IMR-90 (cell line): ENCODE data around the gene CCNB2. TPM values are rescaled to one million over a fixed set of nuclear protein-coding genes. Genes with fewer than 3 reads are reported as not detected.

Source experiments
- ATAC-seq: fragments of 200-7000 bp; cut with Tn5 transposase; 2 replicates; pipeline ENCODE4 v1.9.1; 2020; ENCODE audit warnings: low read depth, mild to moderate bottlenecking, moderate library complexity
- BruUV-seq: library from RNA; stranded (reverse); fragments of 400-500 nt; replicated peaks from 2 replicates; lab custom pipeline; 2021; lab: Mats Ljungman, UMichigan
- CTCF ChIA-PET: fragments of 300-600 bp; formaldehyde crosslinking; extraction: SDS; loops from one replicate; lab custom pipeline; 2021; ENCODE audit warnings: antibody characterized with exemption; lab: Yijun Ruan, JAX
- POLR2A ChIA-PET: fragments of 300-600 bp; sonication (Branson Sonifier 250); formaldehyde crosslinking; loops from one replicate; lab custom pipeline; 2022; ENCODE audit warnings: antibody characterized with exemption; ENCODE audit not compliant: unreplicated experiment; lab: Charles Lee
- DNase-seq: peaks from one replicate; pipeline ENCODE4 v3.0.0; 2013
- H2AFZ ChIP-seq: replicated peaks from 2 replicates; pipeline ENCODE3; 2013; ENCODE audit warnings: low read length, mild to moderate bottlenecking; ENCODE audit not compliant: poor library complexity
- H2AK5ac ChIP-seq: 2 replicates; pipeline ENCODE4 v1.6.1; 2013; ENCODE audit warnings: low read depth, low read length, inconsistent platforms
- H2AK9ac ChIP-seq: replicated peaks from 2 replicates; pipeline ENCODE3; 2013; ENCODE audit warnings: mild to moderate bottlenecking, low read depth, low read length, moderate library complexity; ENCODE audit not compliant: poor library complexity
- H2BK120ac ChIP-seq: 2 replicates; pipeline ENCODE4 v1.6.1; 2013; ENCODE audit warnings: low read depth, low read length, inconsistent platforms
- H2BK15ac ChIP-seq: 3 replicates; pipeline ENCODE4 v1.6.1; 2013; ENCODE audit warnings: low read depth, low read length, inconsistent platforms
- H2BK20ac ChIP-seq: 2 replicates; pipeline ENCODE4 v1.6.1; 2013; ENCODE audit warnings: low read depth, mild to moderate bottlenecking, inconsistent platforms, low read length, moderate library complexity
- H2BK5ac ChIP-seq: 2 replicates; pipeline ENCODE4 v1.6.1; 2013; ENCODE audit warnings: mild to moderate bottlenecking, low read depth, low read length, inconsistent platforms; ENCODE audit not compliant: poor library complexity, severe bottlenecking
- H3K14ac ChIP-seq: replicated peaks from 2 replicates; pipeline ENCODE4 v1.6.1; 2013; ENCODE audit warnings: low read depth, low read length, inconsistent platforms
- H3K18ac ChIP-seq: 2 replicates; pipeline ENCODE4 v1.6.1; 2013; ENCODE audit warnings: low read depth, low read length, control low read depth
- H3K23ac ChIP-seq: 2 replicates; pipeline ENCODE4 v1.6.1; 2013; ENCODE audit warnings: low read depth, low read length, inconsistent platforms
- H3K27ac ChIP-seq: 2 replicates; pipeline ENCODE4 v1.5.1; 2013; ENCODE audit warnings: mild to moderate bottlenecking, control low read depth, low read length; ENCODE audit not compliant: insufficient read depth
- H3K27me3 ChIP-seq: 2 replicates; pipeline ENCODE4 v1.6.1; 2013; ENCODE audit warnings: low read length; ENCODE audit not compliant: control insufficient read depth, insufficient read depth
- H3K36me3 ChIP-seq: 2 replicates; pipeline ENCODE4 v1.6.1; 2013; ENCODE audit warnings: low read length, mixed read lengths; ENCODE audit not compliant: control insufficient read depth, insufficient read depth
- H3K4ac ChIP-seq: 2 replicates; pipeline ENCODE4 v1.6.1; 2013; ENCODE audit warnings: low read depth, low read length, inconsistent platforms
- H3K4me1 ChIP-seq: 2 replicates; pipeline ENCODE4 v1.6.1; 2013; ENCODE audit warnings: low read length, mixed read lengths; ENCODE audit not compliant: control insufficient read depth, insufficient read depth
- H3K4me2 ChIP-seq: 2 replicates; pipeline ENCODE4 v1.6.1; 2013; ENCODE audit warnings: low read depth, mild to moderate bottlenecking, control low read depth, low read length, moderate library complexity
- H3K4me3 ChIP-seq: 2 replicates; pipeline ENCODE4 v1.5.1; 2013; ENCODE audit warnings: low read depth, mild to moderate bottlenecking, control low read depth, low read length, moderate library complexity; ENCODE audit not compliant: insufficient read depth
- H3K56ac ChIP-seq: 2 replicates; pipeline ENCODE4 v1.6.1; 2013; ENCODE audit warnings: low read length, inconsistent platforms; ENCODE audit not compliant: insufficient read depth; ENCODE audit errors: extremely low read depth
- H3K79me1 ChIP-seq, 2 experiments: 2 replicates each; pipeline ENCODE4 v1.6.1; 2013; ENCODE audit warnings: low read length in 2 of 2, inconsistent platforms in 1 of 2, low read depth in 1 of 2
- H3K9ac ChIP-seq: 2 replicates; pipeline ENCODE4 v1.6.1; 2013; ENCODE audit warnings: low read depth, low read length, control low read depth
- H3K9me1 ChIP-seq: 2 replicates; pipeline ENCODE4 v1.6.1; 2013; ENCODE audit warnings: low read length, inconsistent platforms; ENCODE audit not compliant: insufficient read depth
- H3K9me3 ChIP-seq: 2 replicates; pipeline ENCODE4 v1.6.1; 2013; ENCODE audit warnings: low read length; ENCODE audit not compliant: control insufficient read depth, insufficient read depth
- H4K20me1 ChIP-seq: 2 replicates; pipeline ENCODE4 v1.6.1; 2013; ENCODE audit warnings: low read length, inconsistent platforms; ENCODE audit not compliant: insufficient read depth
- H4K5ac ChIP-seq: 2 replicates; pipeline ENCODE4 v1.6.1; 2013; ENCODE audit warnings: mild to moderate bottlenecking, low read depth, low read length, control low read depth
- H4K8ac ChIP-seq, 2 experiments: 2 replicates each; pipeline ENCODE4 v1.6.1; 2013; ENCODE audit warnings: low read depth in 2 of 2, low read length in 2 of 2, control low read depth in 1 of 2, inconsistent platforms in 1 of 2
- H4K91ac ChIP-seq: 2 replicates; pipeline ENCODE4 v1.6.1; 2013; ENCODE audit warnings: low read depth, low read length, inconsistent platforms; ENCODE audit not compliant: insufficient read depth
- CEBPB ChIP-seq: IDR thresholded peaks from 2 replicates; pipeline ENCODE4 v1.6.1; 2012; ENCODE audit warnings: low read depth, low read length, improper control_type of control experiment
- CHD1 ChIP-seq: IDR thresholded peaks from 2 replicates; pipeline ENCODE4 v1.6.1; 2012; ENCODE audit warnings: low read depth, low read length, improper control_type of control experiment
- FOS ChIP-seq: fragments of 150-350 bp; IDR thresholded peaks from 2 replicates; pipeline ENCODE4 v1.6.1; 2016; ENCODE audit warnings: low read depth, low read length
- MAFK ChIP-seq: IDR thresholded peaks from 2 replicates; pipeline ENCODE4 v1.6.1; 2012; ENCODE audit warnings: low read depth, low read length, improper control_type of control experiment
- MAZ ChIP-seq: IDR thresholded peaks from 2 replicates; pipeline ENCODE4 v1.6.1; 2012; ENCODE audit warnings: low read depth, mild to moderate bottlenecking, low read length, improper control_type of control experiment, moderate library complexity, borderline replicate concordance
- POLR2A ChIP-seq: IDR thresholded peaks from 2 replicates; pipeline ENCODE4 v1.6.1; 2012; ENCODE audit warnings: mild to moderate bottlenecking, low read depth, low read length
- SMC3 ChIP-seq: fragments of 150-350 bp; IDR thresholded peaks from 2 replicates; pipeline ENCODE4 v1.6.1; 2016; ENCODE audit warnings: low read depth, mild to moderate bottlenecking, antibody characterized with exemption, low read length, moderate library complexity
- WGBS, 2 experiments: methylation state at CpG; one replicate each; pipeline versions ENCODE4 v1.1.5 to v1.1.7; 2013; ENCODE audit warnings: missing lambda C conversion rate in 2 of 2; ENCODE audit not compliant: insufficient read length in 1 of 2; ENCODE audit errors: extremely low coverage in 2 of 2; 5-methylcytosine and 5-hydroxymethylcytosine counted together
- dilution Hi-C: fragments of 300-500 bp; cut with HindIII; formaldehyde crosslinking; loops from one replicate; pipeline ENCODE4 v1.14.3; 2018; ENCODE audit warnings: low sequenced_read_pairs; ENCODE audit not compliant: unreplicated experiment
- in situ Hi-C: fragments of 300-500 bp; cut with MboI; formaldehyde crosslinking; loops from 3 replicates; pipeline ENCODE4 v1.14.3; 2019; ENCODE audit warnings: low sequenced_read_pairs, inconsistent platforms, mixed read lengths
- intact Hi-C: fragments of 100-400 bp; cut with micrococcal nuclease; formaldehyde crosslinking; loops from 2 replicates; pipeline ENCODE4 v1.10.0; 2022
- polyA plus RNA-seq, 3 experiments: library from polyadenylated mRNA; depleted of rRNA; stranded (reverse); fragments of >200 nt; gene quantifications; 2 replicates each; pipeline ENCODE4 v1.2.3, GENCODE V29; 2012; ENCODE audit warnings: low replicate concordance in 1 of 3
- total RNA-seq: library from RNA; depleted of rRNA; stranded (reverse); fragments of >200 nt; gene quantifications from 2 replicates; pipeline ENCODE4 v1.2.3, GENCODE V29; 2012
- TF ChIP-seq, protein P1 (sequence below): fragments of 150-350 bp; IDR thresholded peaks from 2 replicates; pipeline ENCODE4 v1.6.1; 2017; ENCODE audit warnings: mild to moderate bottlenecking, antibody characterized with exemption, low read length, low read depth

Gene CCNB2
- total and polyA plus RNA-seq, 2 of the 4 experiments (the other 2 are of a cell fraction) = 52.5 to 54.6 TPM

DNA sequence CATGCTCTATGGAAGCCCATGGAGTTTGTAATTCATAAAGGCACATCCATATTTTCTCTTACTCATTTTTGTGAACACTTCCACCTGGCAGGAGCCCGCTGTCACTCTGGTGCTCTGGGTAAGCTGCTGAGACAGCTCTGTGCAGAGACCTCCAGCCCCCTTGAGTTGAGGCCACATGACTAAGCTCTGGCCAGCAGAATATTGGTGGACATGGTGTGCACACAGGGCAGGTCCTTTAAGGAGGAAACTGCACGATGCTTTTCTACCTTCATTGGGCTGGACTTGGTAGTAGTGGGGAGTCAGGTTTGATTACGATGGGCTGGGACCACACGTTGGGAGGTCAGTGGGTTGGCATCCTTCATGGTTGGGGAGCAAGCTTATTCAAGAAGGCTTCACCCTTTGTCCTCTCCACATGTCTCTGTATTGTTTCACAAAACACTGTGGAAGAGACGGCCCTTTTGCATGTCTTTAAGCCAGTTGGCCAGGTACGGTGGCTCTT, 29.0 kb downstream of the CCNB2 start:
- Histone ChIP-seq H3K56ac (no peak overlapping the region), H2AK9ac (peak overlapping the region; percentile 55), H3K18ac (no peak overlapping the region), H3K4me1 (no peaks in the 10 kb centered on the region), H3K9me1 (peaks cover 4% of the 10 kb centered on the region), H2AK5ac (no peak overlapping the region), H2BK120ac (no peak overlapping the region), H3K23ac (no peak overlapping the region), H4K5ac (no peak overlapping the region), H3K9me3 (no peaks in the 10 kb centered on the region), H3K36me3 (peaks cover 40% of the 10 kb centered on the region), H3K27me3 (no peaks in the 10 kb centered on the region), H4K20me1 (no peaks in the 10 kb centered on the region; the same call in 1 of the 2 replicates), H3K4me3 (no peak overlapping the region), H3K27ac (no peak overlapping the region), H3K9ac (no peak overlapping the region), H2BK20ac (no peak overlapping the region), H3K14ac (no peak overlapping the region; the same call in 1 of the 2 replicates), H2BK5ac (no peak overlapping the region), H3K4me2 (no peak overlapping the region), H2AFZ (peak overlapping the region; percentile 30), H4K91ac (no peak overlapping the region), H4K8ac (no peak overlapping the region), H2BK15ac (no peak overlapping the region), H3K4ac (no peak overlapping the region), H3K79me1 (peaks cover 33 to 50% of the 10 kb centered on the region in 2 experiments)
- ChIA-PET CTCF (interaction anchor here (1.0 kb wide), 1 partner anchor 11 kb away, joined by 3 read pairs; no protein-coding TSS in a partner anchor), POLR2A (no interaction called here)
- ATAC-seq = no peak
- TF ChIP-seq FOS (no peak), MAZ (no peak), MAFK (no peak), CHD1 (no peak), POLR2A (no peak), SMC3 (no peak), CEBPB (no peak)
- TF ChIP-seq, protein P1, sequence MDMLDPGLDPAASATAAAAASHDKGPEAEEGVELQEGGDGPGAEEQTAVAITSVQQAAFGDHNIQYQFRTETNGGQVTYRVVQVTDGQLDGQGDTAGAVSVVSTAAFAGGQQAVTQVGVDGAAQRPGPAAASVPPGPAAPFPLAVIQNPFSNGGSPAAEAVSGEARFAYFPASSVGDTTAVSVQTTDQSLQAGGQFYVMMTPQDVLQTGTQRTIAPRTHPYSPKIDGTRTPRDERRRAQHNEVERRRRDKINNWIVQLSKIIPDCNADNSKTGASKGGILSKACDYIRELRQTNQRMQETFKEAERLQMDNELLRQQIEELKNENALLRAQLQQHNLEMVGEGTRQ = no peak
- dilution Hi-C loops = no loop called here
- intact Hi-C loops = no loop called here
- no peak for DNase-seq
- whole genome bisulfite sequencing, 2 experiments = no CpG with 5 or more reads among the region's 6 CpGs
- in situ Hi-C loops = no loop called here
- BruUV-seq = no TSS peak
